Measurements from ENCODE around the gene RNF126.
"Not testable (repeated sequence)": the region's sequence is repeated elsewhere in the genome, so short reads cannot be mapped to it uniquely, and the experiment has no call there.

The RNF126 gene

GRCh38 chr19:629961-630714 lies 32.9 kb downstream of the RNF126 start:
- no peak for DNase-seq (ENCODE audit: low read depth in 2 of 2, low spot score in 1 of 2)

GRCh38 chr19:629515-629914 lies 33.5 kb downstream of the RNF126 start:
- DNase-seq (ENCODE audit: low read depth in 2 of 2, low spot score in 1 of 2), result not testable (repeated sequence)

GRCh38 chr19:628168-628567 lies 34.8 kb downstream of the RNF126 start:
- no peak for DNase-seq (ENCODE audit: low read depth in 2 of 2, low spot score in 1 of 2)

- not testable (repeated sequence) for DNase-seq (ENCODE audit: low read depth in 2 of 2, low spot score in 1 of 2)
Measured at GRCh38 chr19:626566-626965, 36.4 kb downstream of the RNF126 start.

GRCh38 chr19:625257-625656 lies 37.8 kb downstream of the RNF126 start:
- DNase-seq (ENCODE audit: low read depth in 2 of 2, low spot score in 1 of 2), result no peak

GRCh38 chr19:624433-625109 lies 38.4 kb downstream of the RNF126 start:
- DNase-seq (ENCODE audit: low read depth in 2 of 2, low spot score in 1 of 2), result no peak

- no peak for DNase-seq (ENCODE audit: low read depth in 2 of 2, low spot score in 1 of 2)
Measured at GRCh38 chr19:623974-624373, 39.0 kb downstream of the RNF126 start.

GRCh38 chr19:623175-623916 lies 39.7 kb downstream of the RNF126 start:
- no peak for DNase-seq (ENCODE audit: low read depth in 2 of 2, low spot score in 1 of 2)

- no peak for DNase-seq (ENCODE audit: low read depth in 2 of 2, low spot score in 1 of 2)
Measured at GRCh38 chr19:622666-623065, 40.3 kb downstream of the RNF126 start.

GRCh38 chr19:621819-622218 lies 41.2 kb downstream of the RNF126 start:
- no peak for DNase-seq (ENCODE audit: low read depth in 2 of 2, low spot score in 1 of 2)

- not testable (repeated sequence) for DNase-seq (ENCODE audit: low read depth in 2 of 2, low spot score in 1 of 2)
Measured at GRCh38 chr19:621191-621590, 41.8 kb downstream of the RNF126 start.

- no peak for DNase-seq (ENCODE audit: low read depth in 2 of 2, low spot score in 1 of 2)
Measured at GRCh38 chr19:620166-620862, 42.7 kb downstream of the RNF126 start.

GRCh38 chr19:619286-620002 lies 43.6 kb downstream of the RNF126 start:
- no peak for DNase-seq (ENCODE audit: low read depth in 2 of 2, low spot score in 1 of 2)

- DNase-seq (ENCODE audit: low read depth in 2 of 2, low spot score in 1 of 2), result no peak
Measured at GRCh38 chr19:618674-619285, 44.2 kb downstream of the RNF126 start.

- no peak for DNase-seq (ENCODE audit: low read depth in 2 of 2, low spot score in 1 of 2)
Measured at GRCh38 chr19:618247-618619, 44.8 kb downstream of the RNF126 start.

- DNase-seq (ENCODE audit: low read depth in 2 of 2, low spot score in 1 of 2), result no peak
Measured at GRCh38 chr19:617551-618246, 45.3 kb downstream of the RNF126 start.

- no peak for DNase-seq (ENCODE audit: low read depth in 2 of 2, low spot score in 1 of 2)
Measured at GRCh38 chr19:616747-617526, 46.1 kb downstream of the RNF126 start.

- no peak for DNase-seq (ENCODE audit: low read depth in 2 of 2, low spot score in 1 of 2)
Measured at GRCh38 chr19:616062-616700, 46.8 kb downstream of the RNF126 start.

GRCh38 chr19:615619-616018 lies 47.4 kb downstream of the RNF126 start:
- DNase-seq (ENCODE audit: low read depth in 2 of 2, low spot score in 1 of 2), result no peak

All from stimulated activated CD8-positive, alpha-beta memory T cell treated with anti-CD3 and anti-CD28 coated beads, Interleukin-4, amount 100 ng/mL, for 1 hour (primary cell).